Retina (tissue), 1 donor: ENCODE results near the gene HIBADH.

Experiments used
- DNase-seq: peaks from one replicate; pipeline ENCODE4 v3.0.0-alpha.2; 2016

The HIBADH gene

GRCh38 chr7:27634671-27635493, 27.8 kb downstream of the HIBADH start:
- peak; percentile 22 for DNase-seq

- no peak for DNase-seq
These were observed 29.6 kb downstream of the HIBADH start for GRCh38 chr7:27633062-27633461.

GRCh38 chr7:27631391-27631790, 31.3 kb downstream of the HIBADH start:
- no peak for DNase-seq

GRCh38 chr7:27627146-27627545, 35.5 kb downstream of the HIBADH start:
- no peak for DNase-seq

GRCh38 chr7:27619492-27619891, 43.2 kb downstream of the HIBADH start:
- no peak for DNase-seq

- no peak for DNase-seq
These were observed 44.9 kb downstream of the HIBADH start for GRCh38 chr7:27617651-27618381.

- no peak for DNase-seq
These were observed 45.7 kb downstream of the HIBADH start for GRCh38 chr7:27616914-27617548.

- DNase-seq: no peak
These were observed 46.5 kb downstream of the HIBADH start for GRCh38 chr7:27616186-27616491.

- no peak for DNase-seq
These were observed 47.1 kb downstream of the HIBADH start for GRCh38 chr7:27615420-27616185.

- no peak for DNase-seq
These were observed 48.6 kb downstream of the HIBADH start for GRCh38 chr7:27614095-27614494.

- peak; percentile 4 for DNase-seq
These were observed 51.6 kb downstream of the HIBADH start for GRCh38 chr7:27611059-27611458.

- no peak for DNase-seq
These were observed 53.7 kb downstream of the HIBADH start for GRCh38 chr7:27608776-27609495.

GRCh38 chr7:27607210-27607606, 55.5 kb downstream of the HIBADH start:
- DNase-seq: no peak

- DNase-seq: no peak
These were observed 56.1 kb downstream of the HIBADH start for GRCh38 chr7:27606270-27607209.

GRCh38 chr7:27605689-27606269, 56.9 kb downstream of the HIBADH start:
- DNase-seq: no peak

GRCh38 chr7:27605283-27605682, 57.4 kb downstream of the HIBADH start:
- DNase-seq: no peak

GRCh38 chr7:27603813-27604212, 58.9 kb downstream of the HIBADH start:
- DNase-seq: no peak

- DNase-seq: no peak
These were observed 59.9 kb downstream of the HIBADH start for GRCh38 chr7:27602766-27603165.

GRCh38 chr7:27601217-27601616, 61.5 kb downstream of the HIBADH start:
- DNase-seq: no peak

- no peak for DNase-seq
These were observed 62.4 kb downstream of the HIBADH start for GRCh38 chr7:27600247-27600646.

GRCh38 chr7:27595009-27595408, 67.7 kb downstream of the HIBADH start:
- DNase-seq: no peak
